Chondrocyte (in vitro differentiated cells): ENCODE data around the gene TNPO3. TPM values are rescaled to one million over a fixed set of nuclear protein-coding genes. Genes with fewer than 3 reads are reported as not detected.
A peak's percentile ranks its signal among the peaks of the same experiment; 100 is the strongest.

Experiments
- DNase-seq: peaks from one replicate; pipeline ENCODE4 v3.0.0; 2021; ENCODE audit warnings: mixed read lengths, low spot score
- H3K27ac Mint-ChIP-seq: one replicate; pipeline ENCODE4 v1.8.0; 2021; ENCODE audit warnings: mild to moderate bottlenecking, moderate library complexity, mixed read lengths; ENCODE audit not compliant: unreplicated experiment
- H3K27me3 Mint-ChIP-seq: 2 replicates; pipeline ENCODE4 v1.8.0; 2021; ENCODE audit warnings: low read depth, mixed read lengths
- H3K36me3 Mint-ChIP-seq: 2 replicates; pipeline ENCODE4 v1.8.0; 2021; ENCODE audit warnings: low read depth, mixed read lengths
- H3K4me1 Mint-ChIP-seq: 2 replicates; pipeline ENCODE4 v1.8.0; 2021; ENCODE audit warnings: low read depth, mild to moderate bottlenecking, mixed read lengths
- H3K4me3 Mint-ChIP-seq: one replicate; pipeline ENCODE4 v1.8.0; 2021; ENCODE audit warnings: mild to moderate bottlenecking, moderate library complexity, mixed read lengths; ENCODE audit not compliant: unreplicated experiment
- H3K9me3 Mint-ChIP-seq: 2 replicates; pipeline ENCODE4 v1.8.0; 2021; ENCODE audit warnings: low read depth, mixed read lengths
- total RNA-seq: library from RNA; stranded (reverse); gene quantifications from 3 replicates; pipeline ENCODE4 v1.2.1, GENCODE V29; 2021
- TF ChIP-seq, protein P1 (sequence below): fragments of 200-600 bp; sonication (generic); IDR thresholded peaks from 2 replicates; pipeline ENCODE4 v1.5.0; 2021; ENCODE audit warnings: antibody characterized with exemption, mild to moderate bottlenecking, moderate library complexity

TNPO3 gene
- total RNA-seq, 1 donor from 2014 or later, result 44.0 TPM

DNA sequence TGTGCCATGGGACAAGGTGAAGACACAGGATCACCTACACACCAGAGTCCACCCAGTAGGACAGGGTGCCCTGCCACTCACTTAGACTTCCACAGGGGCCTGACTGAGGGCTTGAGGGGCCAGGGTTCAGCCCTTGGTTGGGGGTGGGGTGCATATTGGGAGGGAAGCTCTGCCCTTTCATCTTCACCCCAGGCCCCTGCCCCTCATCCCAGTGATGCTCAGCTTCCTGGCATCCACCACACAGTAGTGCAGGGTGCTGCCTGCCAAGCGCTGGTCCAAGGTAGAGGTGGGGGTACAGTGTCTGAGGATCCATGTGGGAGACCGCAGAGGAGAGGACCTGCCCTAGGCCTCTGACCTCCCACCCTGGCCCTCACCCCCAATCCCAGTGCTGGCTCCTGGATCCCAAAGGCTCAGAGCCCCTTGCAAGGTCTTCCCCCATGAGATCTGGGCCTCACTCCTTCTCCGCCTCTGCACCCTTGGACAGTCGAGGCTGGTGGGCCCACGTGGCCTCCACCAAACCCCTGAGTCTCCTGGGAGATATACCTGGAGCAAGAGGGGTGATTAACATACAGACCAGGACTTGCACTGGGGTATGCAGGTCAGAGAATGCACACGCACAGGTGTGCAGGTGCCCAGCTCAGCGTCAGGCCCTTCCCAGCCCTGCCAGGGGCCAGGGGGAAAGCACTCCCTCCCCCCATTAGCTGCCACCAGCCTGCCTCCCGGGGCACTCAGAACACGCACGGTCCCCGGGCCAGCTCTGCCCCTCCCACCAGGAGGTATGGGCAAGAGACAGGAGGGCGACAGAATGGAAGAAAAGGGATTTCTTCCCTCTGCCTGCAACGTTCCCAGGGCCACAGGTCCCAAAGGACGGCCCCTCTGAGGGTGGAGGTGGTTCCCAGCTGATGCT is 125.8 kb downstream of the TNPO3 start:
- Mint-ChIP-seq H3K36me3 (no peaks in the 10 kb centered on the region), H3K27me3 (peaks cover 18% of the 10 kb centered on the region), H3K4me3 (no peak overlapping the region), H3K4me1 (no peaks in the 10 kb centered on the region), H3K9me3 (no peaks in the 10 kb centered on the region), H3K27ac (no peak overlapping the region)
- peak; percentile 70 for DNase-seq
- TF ChIP-seq, protein P1, sequence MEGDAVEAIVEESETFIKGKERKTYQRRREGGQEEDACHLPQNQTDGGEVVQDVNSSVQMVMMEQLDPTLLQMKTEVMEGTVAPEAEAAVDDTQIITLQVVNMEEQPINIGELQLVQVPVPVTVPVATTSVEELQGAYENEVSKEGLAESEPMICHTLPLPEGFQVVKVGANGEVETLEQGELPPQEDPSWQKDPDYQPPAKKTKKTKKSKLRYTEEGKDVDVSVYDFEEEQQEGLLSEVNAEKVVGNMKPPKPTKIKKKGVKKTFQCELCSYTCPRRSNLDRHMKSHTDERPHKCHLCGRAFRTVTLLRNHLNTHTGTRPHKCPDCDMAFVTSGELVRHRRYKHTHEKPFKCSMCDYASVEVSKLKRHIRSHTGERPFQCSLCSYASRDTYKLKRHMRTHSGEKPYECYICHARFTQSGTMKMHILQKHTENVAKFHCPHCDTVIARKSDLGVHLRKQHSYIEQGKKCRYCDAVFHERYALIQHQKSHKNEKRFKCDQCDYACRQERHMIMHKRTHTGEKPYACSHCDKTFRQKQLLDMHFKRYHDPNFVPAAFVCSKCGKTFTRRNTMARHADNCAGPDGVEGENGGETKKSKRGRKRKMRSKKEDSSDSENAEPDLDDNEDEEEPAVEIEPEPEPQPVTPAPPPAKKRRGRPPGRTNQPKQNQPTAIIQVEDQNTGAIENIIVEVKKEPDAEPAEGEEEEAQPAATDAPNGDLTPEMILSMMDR, result no peak

DNA sequence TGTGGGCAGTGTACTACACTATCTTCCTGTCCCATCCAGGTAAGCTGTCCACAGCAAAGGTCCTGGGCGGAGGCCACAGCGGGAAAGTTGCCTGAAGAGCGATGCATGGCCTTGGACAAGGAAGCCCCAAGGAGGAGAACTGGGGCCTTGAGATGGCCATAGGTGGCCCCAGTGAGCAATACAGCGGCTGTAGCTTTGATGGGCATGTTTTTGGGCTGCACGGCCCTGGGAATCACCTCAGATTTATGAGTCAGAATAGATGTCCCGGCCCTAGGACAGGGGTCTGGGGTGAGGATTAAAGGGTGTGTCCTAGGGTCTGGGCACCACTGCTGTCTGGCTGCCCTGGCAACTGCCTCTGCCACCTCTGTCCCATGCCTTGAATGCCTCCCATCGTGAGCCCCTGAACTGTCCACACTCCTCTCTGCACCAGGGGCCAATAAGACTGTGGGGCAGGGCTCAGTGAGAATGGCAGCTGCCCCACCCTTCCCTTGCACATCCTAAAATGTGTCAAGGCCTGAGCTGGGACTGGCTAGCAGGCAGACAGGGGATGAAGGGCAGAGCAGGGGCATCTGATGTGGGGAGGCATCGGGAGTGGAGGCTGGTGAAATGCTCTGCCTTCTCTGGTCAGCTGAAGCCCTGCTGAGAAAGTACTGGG is 126.6 kb downstream of the TNPO3 start:
- Mint-ChIP-seq H3K27me3 (peaks cover 18% of the 10 kb centered on the region), H3K27ac (no peak overlapping the region), H3K4me1 (no peaks in the 10 kb centered on the region), H3K36me3 (no peaks in the 10 kb centered on the region), H3K9me3 (no peaks in the 10 kb centered on the region), H3K4me3 (no peak overlapping the region)
- TF ChIP-seq, protein P1, result no peak
- no peak for DNase-seq

DNA sequence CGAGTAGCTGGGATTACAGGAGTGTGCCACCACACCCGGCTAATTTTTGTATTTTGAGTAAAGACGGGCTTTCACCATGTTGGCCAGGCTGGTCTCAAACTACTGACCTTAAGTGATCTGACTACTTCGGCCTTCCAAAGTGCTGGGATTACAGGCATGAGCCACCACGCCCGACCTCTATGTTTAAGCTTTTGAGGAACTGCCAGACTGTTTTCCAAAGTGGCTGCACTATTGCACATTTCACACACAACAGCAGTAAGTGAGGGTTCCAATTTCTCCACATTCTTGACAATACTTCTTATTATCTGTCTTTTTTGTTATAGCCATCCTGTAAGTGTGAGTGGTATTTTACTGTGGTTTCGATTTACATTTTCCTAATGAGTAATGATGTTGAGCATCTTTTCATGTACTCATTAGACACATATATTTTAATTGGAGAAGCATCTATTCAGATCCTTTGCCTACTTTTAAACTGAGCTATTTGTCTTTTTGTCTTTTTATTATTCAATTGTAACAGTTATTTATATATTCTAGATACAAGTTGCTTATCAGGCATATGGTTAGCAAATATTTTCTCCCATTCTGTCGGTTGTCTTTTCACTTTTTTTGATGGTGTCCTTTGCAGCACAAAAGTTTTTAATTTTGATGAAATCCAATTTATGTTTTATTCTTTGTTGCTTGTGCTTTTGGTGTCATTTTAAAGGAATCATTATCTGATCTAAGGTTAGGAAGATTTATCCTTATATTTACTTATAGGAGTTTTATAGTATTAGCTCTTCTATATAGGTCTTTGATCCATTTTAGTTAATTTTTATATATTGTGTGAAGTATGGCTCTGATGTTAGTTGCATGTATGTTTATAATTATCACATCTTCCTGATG is 130.0 kb downstream of the TNPO3 start:
- TF ChIP-seq, protein P1, result no peak
- Mint-ChIP-seq H3K9me3 (no peaks in the 10 kb centered on the region), H3K4me1 (peaks cover 3% of the 10 kb centered on the region), H3K36me3 (no peaks in the 10 kb centered on the region), H3K27ac (no peak overlapping the region), H3K4me3 (no peak overlapping the region), H3K27me3 (peaks cover 35% of the 10 kb centered on the region)
- DNase-seq, result no peak

DNA sequence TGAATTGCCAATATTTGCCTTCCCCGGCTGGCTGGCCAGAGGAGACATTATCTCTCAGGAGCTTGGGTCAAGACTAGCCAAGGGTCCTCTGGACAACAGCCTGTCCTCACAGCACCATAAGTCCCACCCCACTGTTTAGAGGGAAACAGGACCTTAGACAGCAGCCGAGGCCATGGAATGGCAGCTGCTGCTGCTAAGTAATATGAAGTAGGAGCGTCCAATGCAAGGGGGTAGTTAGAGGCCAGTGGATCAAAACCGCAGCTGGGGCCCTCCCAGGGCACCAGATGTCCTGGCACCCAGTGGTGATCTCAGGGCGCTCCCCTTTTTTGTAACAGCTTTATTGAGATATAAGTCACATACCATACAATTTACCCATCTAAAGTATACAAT is 131.5 kb downstream of the TNPO3 start:
- no peak overlapping the region for H3K27ac Mint-ChIP-seq
- TF ChIP-seq, protein P1, result no peak
- no peaks in the 10 kb centered on the region for H3K9me3 Mint-ChIP-seq
- DNase-seq, result no peak
- no peak overlapping the region for H3K4me3 Mint-ChIP-seq
- no peaks in the 10 kb centered on the region for H3K36me3 Mint-ChIP-seq
- H3K4me1 Mint-ChIP-seq, result peaks cover 3% of the 10 kb centered on the region
- peaks cover 43% of the 10 kb centered on the region for H3K27me3 Mint-ChIP-seq
